OCI-LY3 (cell line): ENCODE data around the gene IPPK.

Experiments
- CTCF ChIP-seq: fragments of 200-600, 300-600 bp; sonication (generic); IDR thresholded peaks from 2 replicates; pipeline ENCODE4 v1.5.1; 2014; ENCODE audit warnings: antibody characterized with exemption, low read length, low read depth
- EZH2phosphoT487 ChIP-seq: fragments of 200-600 bp; shearing (Covaris generic); IDR thresholded peaks from 2 replicates; pipeline ENCODE4 v1.6.1; 2018; ENCODE audit warnings: antibody characterized with exemption, mixed run types, low read depth

GRCh38 chr9:92650296-92650695, 19.6 kb downstream of the IPPK start:
- TF ChIP-seq CTCF (no peak), EZH2phosphoT487 (no peak)
